Islet precursor cell (in vitro differentiated cells): Measurements from ENCODE around the gene CAPN14.
"Not testable (repeated sequence)": the region's sequence is repeated elsewhere in the genome, so short reads cannot be mapped to it uniquely, and the experiment has no call there.

Experiments
- DNase-seq: peaks from one replicate; pipeline ENCODE4 v3.0.0-alpha.2; 2018

Gene CAPN14

DNA sequence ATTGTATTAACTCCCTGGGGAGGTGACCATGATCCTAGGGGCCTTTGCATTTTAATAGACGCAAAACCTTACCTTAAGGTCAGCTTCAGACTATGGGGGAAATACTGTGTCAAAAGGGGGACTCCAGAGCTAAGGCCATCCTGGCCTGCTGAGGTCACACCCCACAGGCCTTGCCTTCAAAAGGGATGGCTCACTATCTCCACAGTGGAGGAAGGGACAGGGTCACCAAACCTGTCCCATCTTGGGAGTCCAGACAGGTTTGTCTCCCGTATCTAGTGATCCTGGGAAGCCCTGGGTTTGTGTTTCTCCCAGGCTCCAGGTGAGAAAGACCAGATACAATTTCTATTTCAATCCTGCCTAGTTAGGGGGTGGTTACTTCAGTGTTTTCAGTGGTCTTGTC lies 24.9 kb downstream of the CAPN14 start:
- no peak for DNase-seq

- peak; percentile 48 for DNase-seq
Observed at GRCh38 chr2:31191931-31192330, 25.4 kb downstream of the CAPN14 start.

GRCh38 chr2:31190188-31190587 lies 27.1 kb downstream of the CAPN14 start:
- DNase-seq = no peak

DNA sequence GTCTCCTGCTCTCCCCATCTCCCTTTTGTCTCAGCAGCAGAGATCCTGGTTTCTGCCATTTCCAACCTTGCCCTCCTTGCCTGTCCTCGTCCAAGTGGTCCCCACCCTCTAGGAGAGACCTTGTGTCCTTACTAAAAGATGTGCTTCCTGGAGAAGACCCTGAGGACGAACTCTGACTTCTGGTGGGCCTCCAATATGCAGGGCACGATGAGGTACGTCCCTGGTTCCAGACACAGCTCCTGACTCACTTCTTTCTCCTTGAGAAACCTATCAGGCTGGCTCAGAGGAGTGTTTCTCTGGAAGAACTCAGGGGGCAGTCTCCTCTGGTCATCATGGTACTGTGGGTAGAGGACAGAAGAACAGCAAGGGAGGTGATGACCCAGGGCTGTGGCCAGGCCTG lies 28.2 kb downstream of the CAPN14 start:
- peak; percentile 27 for DNase-seq

- peak; percentile 15 for DNase-seq
Observed at GRCh38 chr2:31188131-31188530, 29.2 kb downstream of the CAPN14 start.

GRCh38 chr2:31187166-31187565 lies 30.1 kb downstream of the CAPN14 start:
- peak; percentile 12 for DNase-seq

DNA sequence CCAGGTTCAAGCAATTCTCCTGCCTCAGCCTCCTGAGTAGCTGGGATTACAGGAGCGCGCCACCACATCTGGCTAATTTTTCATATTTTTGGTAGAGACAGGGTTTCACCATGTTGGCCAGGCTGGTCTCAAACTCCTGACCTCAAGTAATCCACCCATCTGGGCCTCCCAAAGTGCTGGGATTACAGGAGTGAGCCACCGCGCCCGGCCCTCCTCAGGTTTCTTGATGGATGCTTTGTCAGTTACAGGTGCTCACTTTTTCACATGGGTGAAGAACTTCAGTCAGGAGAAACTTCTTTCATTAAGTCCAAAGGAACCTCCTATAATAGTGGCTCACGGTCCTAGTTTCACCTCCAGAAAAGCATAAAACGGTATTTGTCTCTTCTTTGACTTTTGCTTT lies 33.3 kb downstream of the CAPN14 start:
- DNase-seq = not testable (repeated sequence)

GRCh38 chr2:31176742-31177141 lies 40.6 kb downstream of the CAPN14 start:
- peak; percentile 16 for DNase-seq

- no peak for DNase-seq
Observed at GRCh38 chr2:31171142-31171541, 46.2 kb downstream of the CAPN14 start.

DNA sequence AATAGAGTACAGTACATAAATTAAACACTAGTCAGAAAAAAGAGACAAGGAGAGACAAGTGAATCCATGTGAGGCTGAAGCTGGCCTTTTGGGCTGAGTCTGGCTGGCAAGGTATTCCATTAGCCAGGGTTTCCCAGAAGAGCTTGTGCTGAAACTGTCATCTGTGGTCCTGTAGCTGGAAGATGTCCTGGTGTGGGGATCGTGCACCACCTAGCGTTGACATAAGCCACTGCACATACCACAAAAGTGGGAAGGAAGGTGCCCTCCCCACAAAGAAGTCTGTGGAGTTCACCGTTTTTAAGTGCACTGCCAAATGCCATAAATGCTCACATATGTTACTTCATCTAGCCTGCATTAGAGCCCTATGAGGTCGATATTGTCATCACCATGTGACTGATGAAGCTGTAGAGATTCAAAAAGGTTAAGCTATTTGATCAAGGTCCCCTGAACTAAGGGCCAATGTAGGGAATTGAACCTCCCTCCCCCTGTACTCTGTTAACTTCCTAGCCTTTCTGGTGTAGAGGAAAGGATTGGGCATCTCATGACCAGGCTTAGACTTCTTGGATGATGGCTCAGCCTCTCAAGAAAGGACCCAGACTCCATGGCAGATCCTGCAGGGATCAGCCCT lies 47.1 kb downstream of the CAPN14 start:
- peak; percentile 77 for DNase-seq

DNA sequence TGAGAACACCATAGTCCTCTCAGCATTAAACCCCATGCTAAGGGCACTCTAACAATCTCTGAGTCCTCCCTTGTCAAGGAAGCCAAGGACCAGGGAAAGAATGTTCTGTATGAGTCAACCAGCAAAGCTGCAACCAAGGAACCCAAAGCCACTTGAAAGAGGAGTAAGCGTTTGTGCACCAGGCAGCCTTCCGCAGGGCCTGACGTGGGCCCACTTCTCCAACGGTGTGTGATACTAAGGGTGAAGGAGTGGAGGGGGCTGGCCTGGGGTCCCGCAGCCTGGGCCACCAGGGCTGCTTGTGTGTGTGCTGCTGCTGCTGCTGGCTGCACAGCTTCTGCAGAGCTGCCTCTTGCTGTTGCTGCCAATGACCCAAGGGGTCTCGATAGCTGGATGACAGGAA lies 49.0 kb downstream of the CAPN14 start:
- no peak for DNase-seq

DNA sequence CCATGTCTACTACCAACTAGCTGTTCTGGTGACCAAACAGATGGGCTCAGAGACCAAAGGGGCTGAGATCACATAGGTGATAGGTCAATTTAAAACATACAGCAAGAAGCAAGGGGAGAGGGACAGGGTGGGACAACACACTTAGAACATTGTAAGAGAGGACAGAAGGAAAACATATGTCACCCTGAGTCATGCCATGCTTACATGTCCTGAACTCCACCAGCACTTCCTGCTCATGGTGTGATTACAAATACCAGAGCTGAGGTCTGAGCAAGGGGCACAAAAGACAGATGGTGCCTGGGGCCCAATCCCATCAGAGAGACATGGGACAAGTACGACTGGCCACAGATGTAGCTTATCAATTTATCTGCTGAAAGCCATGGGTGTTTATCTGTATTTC lies 50.4 kb downstream of the CAPN14 start:
- no peak for DNase-seq

DNA sequence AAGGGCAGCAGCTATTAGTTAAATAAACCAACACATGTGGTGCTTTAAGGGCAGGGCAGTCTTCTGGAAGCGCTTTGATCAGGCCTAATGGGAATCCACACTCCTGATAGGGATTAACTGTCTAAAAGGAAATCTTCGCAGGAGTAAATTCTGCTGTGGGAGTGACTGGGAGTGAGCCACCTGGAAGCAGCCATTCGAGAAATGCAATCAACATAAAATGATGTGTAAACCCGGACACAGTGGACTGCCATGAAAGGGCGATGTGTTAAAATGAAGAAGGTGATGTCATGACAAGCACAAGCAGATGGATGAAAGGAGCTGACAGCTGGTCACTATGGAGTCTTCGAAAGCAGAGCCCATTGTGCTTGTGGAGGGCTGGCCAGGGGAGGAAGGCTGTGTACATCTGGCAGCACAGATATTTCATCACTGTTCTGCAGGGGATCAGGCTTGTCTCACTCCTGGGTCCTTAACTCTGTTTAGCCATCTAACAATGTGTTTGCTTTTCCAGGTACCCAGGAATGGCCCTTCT lies 54.2 kb downstream of the CAPN14 start:
- no peak for DNase-seq

DNA sequence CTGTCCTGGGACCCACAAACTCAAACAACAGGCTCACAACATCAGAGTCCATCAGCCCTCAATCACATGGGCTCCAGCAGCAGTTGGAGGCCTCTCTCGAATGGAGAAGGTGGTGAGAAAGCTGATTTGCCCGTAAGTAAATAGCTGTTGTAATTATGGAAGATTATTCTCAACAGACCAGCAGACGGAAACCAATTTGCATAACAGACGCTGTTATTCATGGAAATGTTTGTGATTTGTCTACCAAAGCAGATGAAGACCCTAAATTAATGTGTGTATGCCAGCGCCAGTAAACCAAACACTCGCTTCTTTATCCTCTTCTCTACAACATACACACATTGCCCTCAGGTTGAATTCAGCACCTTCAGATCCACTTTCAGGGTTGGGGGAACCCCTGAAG lies 55.7 kb downstream of the CAPN14 start:
- DNase-seq = no peak

- peak; percentile 57 for DNase-seq
Observed at GRCh38 chr2:31151501-31151900, 65.8 kb downstream of the CAPN14 start.

DNA sequence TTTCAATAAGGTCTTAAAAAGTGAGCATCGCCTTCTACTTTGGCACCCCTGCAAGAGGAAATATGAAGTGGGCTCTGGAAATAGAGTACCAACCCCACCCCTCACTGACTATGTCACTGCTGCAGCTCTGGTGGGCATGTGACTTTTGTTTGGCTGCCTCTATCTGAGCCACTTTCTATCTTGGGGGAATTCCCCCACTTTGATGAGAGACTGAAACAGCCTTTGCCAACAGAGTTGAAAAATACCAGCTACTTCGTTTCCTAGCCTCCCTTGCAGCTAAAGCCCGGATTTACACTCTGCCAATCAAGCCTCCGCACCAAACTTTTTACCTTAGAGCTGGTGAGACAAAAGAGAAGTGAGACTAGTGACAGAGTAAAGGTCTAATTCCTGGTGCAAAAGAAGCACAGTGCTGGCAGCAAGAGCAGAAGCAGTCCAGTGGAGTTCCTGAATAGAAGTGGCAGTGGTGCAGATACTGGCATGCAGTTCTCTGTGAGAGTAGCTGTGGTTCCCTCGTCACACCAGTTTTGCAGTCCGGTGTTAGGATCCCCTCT lies 67.1 kb downstream of the CAPN14 start:
- DNase-seq = peak; percentile 20

GRCh38 chr2:31148514-31148913 lies 68.8 kb downstream of the CAPN14 start:
- peak; percentile 5 for DNase-seq

DNA sequence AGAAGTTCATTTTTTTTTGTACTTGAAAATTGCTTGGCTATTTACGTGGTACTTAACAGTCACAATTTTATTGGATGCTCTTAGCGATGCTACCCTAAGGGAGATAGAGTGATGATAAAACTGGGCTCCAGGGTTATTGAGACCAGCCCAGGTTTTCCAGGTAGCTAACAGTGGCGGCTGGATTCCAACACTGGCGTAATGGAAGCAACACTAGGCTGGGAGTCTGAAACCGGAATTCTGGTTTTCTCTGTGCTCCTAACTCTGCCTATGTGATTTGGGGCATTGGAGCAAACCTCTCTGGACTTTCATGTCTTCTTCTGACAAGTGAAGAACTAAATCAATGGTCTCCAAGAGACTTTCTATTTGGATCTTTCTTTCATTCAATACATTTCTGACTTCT lies 69.7 kb downstream of the CAPN14 start:
- DNase-seq = peak; percentile 61

DNA sequence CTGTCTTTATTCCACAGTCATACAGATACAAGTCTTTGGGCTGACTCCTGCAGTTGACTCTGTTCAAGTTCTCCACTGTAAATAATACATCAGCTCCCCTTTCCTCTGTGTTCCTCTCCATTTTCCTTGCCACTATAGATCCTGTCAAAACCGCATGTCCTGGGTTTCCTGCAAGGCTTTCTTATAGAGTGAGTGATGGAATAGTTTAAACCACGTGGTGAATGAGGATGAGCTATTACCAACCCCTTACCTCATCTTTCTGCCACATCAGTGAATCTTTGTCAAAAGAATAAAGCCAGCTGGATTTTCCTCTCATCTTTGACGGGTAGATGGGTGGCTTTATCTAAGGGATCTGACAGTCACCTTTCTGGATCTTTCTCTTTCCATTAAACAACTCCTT lies 75.2 kb downstream of the CAPN14 start:
- no peak for DNase-seq

GRCh38 chr2:31141443-31142085 lies 75.8 kb downstream of the CAPN14 start:
- no peak for DNase-seq

- DNase-seq = no peak
Observed at GRCh38 chr2:31140151-31140550, 77.2 kb downstream of the CAPN14 start.

DNA sequence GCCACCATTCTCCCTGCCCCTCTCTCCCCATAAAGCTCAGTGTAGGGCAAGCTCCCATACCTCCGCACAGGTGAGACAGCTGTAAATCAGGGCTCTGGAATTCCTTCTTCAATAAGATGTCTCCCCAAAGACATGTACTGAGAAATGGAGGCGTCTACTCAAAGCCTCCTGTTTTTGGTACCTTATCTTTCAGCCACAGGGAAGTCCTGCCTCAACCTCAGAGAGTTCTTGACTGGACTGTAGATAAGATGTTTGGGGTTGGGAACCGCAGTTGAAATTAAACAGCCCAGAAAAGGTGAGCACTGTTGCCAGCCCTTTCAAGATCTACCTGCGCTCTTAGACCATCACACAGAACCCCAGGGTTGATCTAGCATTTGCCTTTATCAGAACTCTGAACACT lies 77.6 kb downstream of the CAPN14 start:
- no peak for DNase-seq

DNA sequence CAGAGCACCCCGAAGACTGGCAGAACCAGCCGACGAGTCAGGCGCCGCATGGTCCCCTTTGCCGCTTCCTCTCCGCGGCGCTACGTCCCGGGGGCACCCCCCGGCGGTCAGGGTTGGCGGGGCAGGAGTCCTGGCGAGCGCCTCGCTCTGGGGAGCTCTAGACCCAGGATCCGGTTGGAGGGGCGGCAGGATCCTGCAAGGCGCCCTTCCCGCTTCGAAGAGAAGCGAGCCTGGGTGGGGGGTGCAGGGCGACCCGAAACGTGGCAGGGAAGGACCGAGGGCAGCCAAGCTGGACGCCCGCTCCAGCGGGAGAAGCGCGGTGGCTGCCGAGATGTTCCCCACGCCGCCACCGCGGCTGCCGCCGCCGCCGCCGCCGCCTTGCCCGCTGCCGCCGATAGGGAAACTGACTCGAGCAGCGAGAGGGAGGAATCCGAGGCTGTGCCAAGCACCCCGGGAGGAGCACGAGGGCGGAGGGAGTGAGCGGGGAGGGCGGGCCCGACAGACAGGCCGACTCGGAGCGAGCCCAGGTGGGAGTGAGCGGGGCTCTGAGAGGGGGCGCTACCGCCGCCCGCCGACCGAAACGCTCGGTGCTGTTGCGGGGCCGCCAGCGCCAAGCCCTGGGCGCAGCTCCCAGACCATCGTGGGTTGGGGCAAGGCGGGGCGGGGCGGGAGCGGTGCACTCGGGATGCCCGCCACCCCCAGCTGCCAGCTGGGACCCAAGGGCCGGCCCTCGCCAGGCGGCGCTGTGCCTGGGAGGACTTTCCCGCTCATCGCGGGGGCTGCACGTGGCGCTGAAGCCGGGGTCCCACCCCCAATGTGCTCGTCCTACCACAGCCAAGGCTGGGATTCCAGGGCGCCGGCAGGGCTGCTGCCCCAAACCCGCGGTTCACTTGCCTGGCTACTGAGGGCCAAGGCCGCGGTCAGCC lies 79.0 kb downstream of the CAPN14 start, which contains the start of gene GALNT14:
Gene GALNT14 (minus strand): TSS at position 404 of the 926 bp plus-strand sequence. CDS start 354 bp downstream, at position 50.
- peak; percentile 84 for DNase-seq
